ENCODE results near the gene ZNF554.

ZNF554 gene

DNA sequence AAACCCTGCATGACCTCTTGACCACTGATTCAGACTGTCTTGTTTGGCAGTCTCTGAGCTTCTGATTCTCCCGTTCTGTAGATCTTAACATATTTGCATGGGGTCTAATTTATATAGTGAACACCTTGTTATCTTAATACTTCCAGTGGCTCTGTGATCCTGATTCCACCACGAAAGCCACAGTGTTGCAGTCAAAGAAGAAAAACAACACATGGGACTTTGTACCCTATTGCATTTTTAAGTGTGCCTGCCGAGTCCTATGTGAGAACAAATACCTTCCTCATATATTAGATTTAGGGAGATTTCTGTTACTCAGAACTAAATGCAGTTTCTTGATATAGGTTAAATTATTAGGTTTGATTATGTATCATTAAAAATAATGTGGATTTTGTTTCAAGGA lies 35.2 kb downstream of the ZNF554 start:
- DNase-seq (ENCODE audit: low read depth in 1 of 2, low spot score in 1 of 2): no peak
- TF ChIP-seq GABPA (IDR thresholded peaks at IDR 0.05; ENCODE audit: low read depth): no peak
- TF ChIP-seq, protein P1, sequence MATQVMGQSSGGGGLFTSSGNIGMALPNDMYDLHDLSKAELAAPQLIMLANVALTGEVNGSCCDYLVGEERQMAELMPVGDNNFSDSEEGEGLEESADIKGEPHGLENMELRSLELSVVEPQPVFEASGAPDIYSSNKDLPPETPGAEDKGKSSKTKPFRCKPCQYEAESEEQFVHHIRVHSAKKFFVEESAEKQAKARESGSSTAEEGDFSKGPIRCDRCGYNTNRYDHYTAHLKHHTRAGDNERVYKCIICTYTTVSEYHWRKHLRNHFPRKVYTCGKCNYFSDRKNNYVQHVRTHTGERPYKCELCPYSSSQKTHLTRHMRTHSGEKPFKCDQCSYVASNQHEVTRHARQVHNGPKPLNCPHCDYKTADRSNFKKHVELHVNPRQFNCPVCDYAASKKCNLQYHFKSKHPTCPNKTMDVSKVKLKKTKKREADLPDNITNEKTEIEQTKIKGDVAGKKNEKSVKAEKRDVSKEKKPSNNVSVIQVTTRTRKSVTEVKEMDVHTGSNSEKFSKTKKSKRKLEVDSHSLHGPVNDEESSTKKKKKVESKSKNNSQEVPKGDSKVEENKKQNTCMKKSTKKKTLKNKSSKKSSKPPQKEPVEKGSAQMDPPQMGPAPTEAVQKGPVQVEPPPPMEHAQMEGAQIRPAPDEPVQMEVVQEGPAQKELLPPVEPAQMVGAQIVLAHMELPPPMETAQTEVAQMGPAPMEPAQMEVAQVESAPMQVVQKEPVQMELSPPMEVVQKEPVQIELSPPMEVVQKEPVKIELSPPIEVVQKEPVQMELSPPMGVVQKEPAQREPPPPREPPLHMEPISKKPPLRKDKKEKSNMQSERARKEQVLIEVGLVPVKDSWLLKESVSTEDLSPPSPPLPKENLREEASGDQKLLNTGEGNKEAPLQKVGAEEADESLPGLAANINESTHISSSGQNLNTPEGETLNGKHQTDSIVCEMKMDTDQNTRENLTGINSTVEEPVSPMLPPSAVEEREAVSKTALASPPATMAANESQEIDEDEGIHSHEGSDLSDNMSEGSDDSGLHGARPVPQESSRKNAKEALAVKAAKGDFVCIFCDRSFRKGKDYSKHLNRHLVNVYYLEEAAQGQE (IDR thresholded peaks at IDR 0.05; ENCODE audit: insufficient replicate concordance, low read depth): no peak
- no peak for TF ChIP-seq POLR2AphosphoS5 (IDR thresholded peaks at IDR 0.05; ENCODE audit: low read depth)
- TF ChIP-seq SPI1 (IDR thresholded peaks at IDR 0.05; ENCODE audit: borderline replicate concordance, low read depth): no peak
- TF ChIP-seq CTCF (IDR thresholded peaks at IDR 0.05; ENCODE audit: insufficient read depth, low read length): no peak
- no peaks in the 10 kb centered on the region for H3K27me3 ChIP-seq (ENCODE audit: insufficient read depth, poor library complexity, severe bottlenecking)
- no peak overlapping the region for H3K4me3 ChIP-seq (replicated peaks; ENCODE audit: insufficient read depth, low read length)
- H3K27ac ChIP-seq (replicated peaks): no peak overlapping the region

GRCh38 chr19:2856457-2857050 lies 36.9 kb downstream of the ZNF554 start:
- DNase-seq (ENCODE audit: low read depth in 1 of 2, low spot score in 1 of 2): no peak
- Histone ChIP-seq H3K4me3 (replicated peaks; ENCODE audit: insufficient read depth, low read length) (no peak overlapping the region), H3K27me3 (ENCODE audit: insufficient read depth, poor library complexity, severe bottlenecking) (no peaks in the 10 kb centered on the region), H3K27ac (replicated peaks) (no peak overlapping the region)
- TF ChIP-seq, protein P1 (IDR thresholded peaks at IDR 0.05; ENCODE audit: insufficient replicate concordance, low read depth): no peak
- TF ChIP-seq GABPA (IDR thresholded peaks at IDR 0.05; ENCODE audit: low read depth) (no peak), SPI1 (IDR thresholded peaks at IDR 0.05; ENCODE audit: borderline replicate concordance, low read depth) (no peak), CTCF (IDR thresholded peaks at IDR 0.05; ENCODE audit: insufficient read depth, low read length) (no peak), POLR2AphosphoS5 (IDR thresholded peaks at IDR 0.05; ENCODE audit: low read depth) (no peak)

DNA sequence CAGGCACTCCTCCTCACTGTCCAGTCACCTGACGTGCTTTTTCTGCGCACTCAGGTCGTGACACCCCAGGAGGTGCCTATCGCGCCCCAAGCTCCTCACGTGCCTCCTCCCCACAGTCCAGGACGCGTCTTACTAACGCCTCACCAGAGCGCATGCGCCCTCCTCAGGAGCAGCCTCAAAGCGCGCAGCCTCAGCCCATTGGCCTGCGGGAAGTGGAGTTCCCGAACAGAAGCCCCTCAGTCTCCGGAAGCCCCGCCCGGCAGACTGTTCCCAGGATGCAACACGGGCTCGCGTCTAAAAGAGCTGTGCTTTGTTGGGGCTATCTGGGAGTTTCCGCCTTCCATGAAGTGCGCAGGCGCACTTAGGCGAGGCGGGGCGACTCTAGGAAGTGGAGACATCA lies 39.2 kb downstream of the ZNF554 start:
- no peak overlapping the region for H3K27ac ChIP-seq (replicated peaks)
- H3K4me3 ChIP-seq (replicated peaks; ENCODE audit: insufficient read depth, low read length): no peak overlapping the region
- no peaks in the 10 kb centered on the region for H3K27me3 ChIP-seq (ENCODE audit: insufficient read depth, poor library complexity, severe bottlenecking)
- TF ChIP-seq POLR2AphosphoS5 (IDR thresholded peaks at IDR 0.05; ENCODE audit: low read depth) (no peak), SPI1 (IDR thresholded peaks at IDR 0.05; ENCODE audit: borderline replicate concordance, low read depth) (no peak), GABPA (IDR thresholded peaks at IDR 0.05; ENCODE audit: low read depth) (no peak), CTCF (IDR thresholded peaks at IDR 0.05; ENCODE audit: insufficient read depth, low read length) (no peak)
- TF ChIP-seq, protein P1 (IDR thresholded peaks at IDR 0.05; ENCODE audit: insufficient replicate concordance, low read depth): no peak
- DNase-seq (ENCODE audit: low read depth in 1 of 2, low spot score in 1 of 2): no peak
